DND-41 (cell line): ENCODE measurements around the gene MANEAL.

Experiments
- ATAC-seq: fragments of 200-7000 bp; cut with Tn5 transposase; 3 replicates; pipeline ENCODE4 v1.9.1; 2021; ENCODE audit warnings: low read depth; ENCODE audit not compliant: insufficient read depth
- DNase-seq: peaks from one replicate; pipeline ENCODE4 v3.0.0-alpha.2; 2020
- H2AFZ ChIP-seq: 2 replicates; pipeline ENCODE4 v1.6.0; 2012; ENCODE audit warnings: low read depth, low read length
- H3K27ac ChIP-seq: 2 replicates; pipeline ENCODE4 v1.5.1; 2012; ENCODE audit warnings: low read length, inconsistent platforms
- H3K27me3 ChIP-seq: fragments of 200-600 bp; sonication (generic); 2 replicates; pipeline ENCODE4 v1.6.0; 2012; ENCODE audit warnings: low read length, mild to moderate bottlenecking, inconsistent platforms; ENCODE audit not compliant: insufficient read depth, poor library complexity
- H3K36me3 ChIP-seq: 2 replicates; pipeline ENCODE4 v1.5.1; 2012; ENCODE audit warnings: low read length, inconsistent platforms; ENCODE audit not compliant: insufficient read depth
- H3K4me1 ChIP-seq: 2 replicates; pipeline ENCODE4 v1.5.1; 2012; ENCODE audit warnings: mild to moderate bottlenecking, low read length; ENCODE audit not compliant: insufficient read depth
- H3K4me2 ChIP-seq: 2 replicates; pipeline ENCODE4 v1.6.0; 2012; ENCODE audit warnings: mild to moderate bottlenecking, moderate library complexity, low read length, inconsistent platforms; ENCODE audit not compliant: insufficient read depth
- H3K4me3 ChIP-seq, 2 experiments: fragments of 200-600 bp in 1 of 2; shearing (Covaris generic) in 1 of 2; 2 replicates each; pipeline ENCODE4 v1.5.1; 2012 to 2016; ENCODE audit warnings: inconsistent platforms in 2 of 2, low read length in 2 of 2, mild to moderate bottlenecking in 2 of 2, low read depth in 1 of 2, moderate library complexity in 1 of 2
- H3K79me2 ChIP-seq: 2 replicates; pipeline ENCODE4 v1.6.0; 2012; ENCODE audit warnings: low read length, inconsistent platforms; ENCODE audit not compliant: insufficient read depth
- H3K9ac ChIP-seq: 2 replicates; pipeline ENCODE4 v1.6.0; 2012; ENCODE audit warnings: low read depth, mild to moderate bottlenecking, inconsistent platforms, low read length, moderate library complexity
- H3K9me3 ChIP-seq: 2 replicates; pipeline ENCODE4 v1.5.1; 2012; ENCODE audit warnings: low read length, moderate library complexity, mild to moderate bottlenecking, inconsistent platforms; ENCODE audit not compliant: insufficient read depth, severe bottlenecking
- H4K20me1 ChIP-seq: 2 replicates; pipeline ENCODE4 v1.6.0; 2012; ENCODE audit warnings: low read length; ENCODE audit not compliant: insufficient read depth
- CTCF ChIP-seq: IDR thresholded peaks from 2 replicates; pipeline ENCODE4 v1.5.1; 2012; ENCODE audit warnings: borderline replicate concordance, low read length, moderate library complexity, mild to moderate bottlenecking; ENCODE audit not compliant: poor library complexity, severe bottlenecking; ENCODE audit errors: extremely low read depth
- EZH2 ChIP-seq: IDR thresholded peaks from 3 replicates; pipeline ENCODE4 v1.6.1; 2012; ENCODE audit warnings: borderline replicate concordance, low read depth, mild to moderate bottlenecking, moderate library complexity, low read length, inconsistent platforms; ENCODE audit not compliant: severe bottlenecking

Gene MANEAL

GRCh38 chr1:37814252-37814651 lies 20.6 kb downstream of the MANEAL start:
- peaks cover 48% of the 10 kb centered on the region for H3K36me3 ChIP-seq
- no peak overlapping the region for H3K27ac ChIP-seq
- no peak overlapping the region for H3K9ac ChIP-seq
- H3K9me3 ChIP-seq: no peaks in the 10 kb centered on the region
- H3K27me3 ChIP-seq: no peaks in the 10 kb centered on the region
- no peaks in the 10 kb centered on the region; the same call in 1 of the 2 replicates for H4K20me1 ChIP-seq
- no peak for ATAC-seq
- TF ChIP-seq CTCF: no peak
- no peak for TF ChIP-seq EZH2
- peaks cover 5% of the 10 kb centered on the region for H3K4me1 ChIP-seq
- no peak overlapping the region for H3K4me2 ChIP-seq
- no peak overlapping the region for H3K4me3 ChIP-seq
- no peaks in the 10 kb centered on the region; the same call in 1 of the 2 replicates for H3K79me2 ChIP-seq
- H2AFZ ChIP-seq: no peak overlapping the region
- no peak for DNase-seq

GRCh38 chr1:37817481-37817880 lies 23.8 kb downstream of the MANEAL start:
- no peaks in the 10 kb centered on the region for H3K9me3 ChIP-seq
- no peaks in the 10 kb centered on the region for H4K20me1 ChIP-seq
- ATAC-seq (no peak), DNase-seq (no peak)
- no peak overlapping the region for H3K9ac ChIP-seq
- no peak overlapping the region for H2AFZ ChIP-seq
- no peaks in the 10 kb centered on the region for H3K27me3 ChIP-seq
- TF ChIP-seq CTCF (no peak), EZH2 (no peak)
- H3K27ac ChIP-seq: no peak overlapping the region
- H3K4me1 ChIP-seq: no peaks in the 10 kb centered on the region
- no peak overlapping the region for H3K4me3 ChIP-seq
- H3K36me3 ChIP-seq: peaks cover 66% of the 10 kb centered on the region
- H3K4me2 ChIP-seq: no peak overlapping the region
- no peaks in the 10 kb centered on the region for H3K79me2 ChIP-seq

- no peak overlapping the region for H3K27ac ChIP-seq
- no peak for ATAC-seq
Observed at GRCh38 chr1:37821481-37821880, 27.8 kb downstream of the MANEAL start.

More at GRCh38 chr1:37821481-37821880, 27.8 kb downstream of the MANEAL start:
- Histone ChIP-seq H4K20me1 (no peaks in the 10 kb centered on the region), H3K4me1 (no peaks in the 10 kb centered on the region), H3K9me3 (no peaks in the 10 kb centered on the region), H3K36me3 (peaks cover 67% of the 10 kb centered on the region), H3K4me3 (no peak overlapping the region), H3K79me2 (no peaks in the 10 kb centered on the region), H2AFZ (no peak overlapping the region), H3K27me3 (no peaks in the 10 kb centered on the region), H3K9ac (no peak overlapping the region), H3K4me2 (no peak overlapping the region)
- no peak for DNase-seq
- TF ChIP-seq EZH2 (no peak), CTCF (no peak)
